ENCODE measurements around the gene SOX9.

SOX9 gene

GRCh38 chr17:72120642-72121163, at the start of gene SOX9:
TSS of gene SOX9 (plus strand) at chr17:72121020. CDS start at chr17:72121392, 372 bp downstream.
- peak; percentile 79 for DNase-seq

- no peak for DNase-seq
These were observed 49.5 kb upstream of the SOX9 start for GRCh38 chr17:72071330-72071729.

- no peak for DNase-seq
These were observed 44.7 kb upstream of the SOX9 start for GRCh38 chr17:72075995-72076677.

- no peak for DNase-seq
These were observed 44.2 kb upstream of the SOX9 start for GRCh38 chr17:72076678-72077030.

- DNase-seq, result no peak
These were observed 43.4 kb upstream of the SOX9 start for GRCh38 chr17:72077326-72077960.

GRCh38 chr17:72079700-72080099, 41.1 kb upstream of the SOX9 start:
- DNase-seq, result no peak

GRCh38 chr17:72087876-72088275, 32.9 kb upstream of the SOX9 start:
- DNase-seq, result no peak

GRCh38 chr17:72089453-72089987, 31.3 kb upstream of the SOX9 start:
- DNase-seq, result no peak

- DNase-seq, result no peak
These were observed 30.7 kb upstream of the SOX9 start for GRCh38 chr17:72090108-72090507.

- no peak for DNase-seq
These were observed 28.0 kb upstream of the SOX9 start for GRCh38 chr17:72092710-72093322.

GRCh38 chr17:72093707-72094106, 27.1 kb upstream of the SOX9 start:
- DNase-seq, result no peak

GRCh38 chr17:72095316-72095715, 25.5 kb upstream of the SOX9 start:
- DNase-seq, result no peak

GRCh38 chr17:72097144-72097543, 23.7 kb upstream of the SOX9 start:
- DNase-seq, result no peak

- DNase-seq, result no peak
These were observed 20.9 kb upstream of the SOX9 start for GRCh38 chr17:72099919-72100318.

- DNase-seq, result no peak
These were observed 20.4 kb upstream of the SOX9 start for GRCh38 chr17:72100470-72100869.

GRCh38 chr17:72101526-72101925, 19.3 kb upstream of the SOX9 start:
- DNase-seq, result no peak

GRCh38 chr17:72102366-72102765, 18.5 kb upstream of the SOX9 start:
- DNase-seq, result no peak

- no peak for DNase-seq
These were observed 16.5 kb upstream of the SOX9 start for GRCh38 chr17:72104164-72104862.

- DNase-seq, result no peak
These were observed 16.0 kb upstream of the SOX9 start for GRCh38 chr17:72104863-72105234.

GRCh38 chr17:72107100-72107499, 13.7 kb upstream of the SOX9 start:
- DNase-seq, result no peak

GRCh38 chr17:72110231-72110941, 10.4 kb upstream of the SOX9 start:
- no peak for DNase-seq

GRCh38 chr17:72110942-72111318, 9.9 kb upstream of the SOX9 start:
- DNase-seq, result no peak

Data from DMS79 treated with DMSO at 0.1 percent for 48 hours (cell line).